HTERT RPE-1 (cell line): ENCODE measurements around the gene ABHD12.

Source experiments
- in situ Hi-C: fragments of 300-500 bp; cut with MboI; formaldehyde crosslinking; loops from 4 replicates; pipeline ENCODE4 v1.14.3; 2020; ENCODE audit warnings: low sequenced_read_pairs

The ABHD12 gene

DNA sequence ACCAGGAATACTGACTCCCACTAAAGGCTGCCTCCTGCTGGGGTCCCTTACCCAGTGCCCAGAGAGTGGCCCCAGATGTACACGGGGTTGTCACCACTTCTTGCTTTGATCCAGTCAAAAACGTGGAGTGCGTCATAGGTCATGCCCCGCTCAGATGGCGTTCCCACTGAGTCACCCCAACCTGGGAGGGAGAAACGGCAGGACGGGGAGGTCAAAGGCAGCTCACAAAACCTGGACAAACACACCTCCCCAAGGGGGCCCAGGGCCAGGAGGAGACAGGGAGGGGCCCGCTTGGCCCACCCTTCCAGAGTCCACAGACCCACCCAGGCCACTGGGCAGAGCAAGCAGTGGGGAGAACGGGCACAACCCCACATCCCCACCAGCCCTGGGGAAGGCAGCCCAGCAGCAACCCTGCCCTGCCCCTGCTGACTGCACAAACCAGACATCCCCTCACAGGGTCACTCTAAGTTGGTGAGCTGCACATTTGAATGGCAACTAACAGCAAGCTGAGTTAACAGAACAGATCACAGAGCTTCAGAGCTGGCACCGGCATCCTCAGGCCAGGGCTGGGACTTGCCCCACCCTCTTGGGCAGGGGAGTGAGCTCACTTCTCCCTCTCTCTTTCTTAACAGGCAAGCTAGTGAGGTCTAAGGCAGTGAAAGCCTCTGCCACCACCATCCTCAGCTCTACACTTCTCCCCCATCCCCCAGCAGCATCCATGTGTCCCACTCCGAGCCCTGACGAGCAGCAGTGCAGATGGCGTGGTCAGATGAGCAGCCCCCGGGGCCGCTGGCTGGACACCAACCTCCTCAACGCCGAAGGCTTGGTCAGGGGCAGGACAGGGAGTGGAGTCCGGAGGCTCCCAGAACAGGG, 81.0 kb downstream of the ABHD12 start:
- in situ Hi-C loops: no loop called here

DNA sequence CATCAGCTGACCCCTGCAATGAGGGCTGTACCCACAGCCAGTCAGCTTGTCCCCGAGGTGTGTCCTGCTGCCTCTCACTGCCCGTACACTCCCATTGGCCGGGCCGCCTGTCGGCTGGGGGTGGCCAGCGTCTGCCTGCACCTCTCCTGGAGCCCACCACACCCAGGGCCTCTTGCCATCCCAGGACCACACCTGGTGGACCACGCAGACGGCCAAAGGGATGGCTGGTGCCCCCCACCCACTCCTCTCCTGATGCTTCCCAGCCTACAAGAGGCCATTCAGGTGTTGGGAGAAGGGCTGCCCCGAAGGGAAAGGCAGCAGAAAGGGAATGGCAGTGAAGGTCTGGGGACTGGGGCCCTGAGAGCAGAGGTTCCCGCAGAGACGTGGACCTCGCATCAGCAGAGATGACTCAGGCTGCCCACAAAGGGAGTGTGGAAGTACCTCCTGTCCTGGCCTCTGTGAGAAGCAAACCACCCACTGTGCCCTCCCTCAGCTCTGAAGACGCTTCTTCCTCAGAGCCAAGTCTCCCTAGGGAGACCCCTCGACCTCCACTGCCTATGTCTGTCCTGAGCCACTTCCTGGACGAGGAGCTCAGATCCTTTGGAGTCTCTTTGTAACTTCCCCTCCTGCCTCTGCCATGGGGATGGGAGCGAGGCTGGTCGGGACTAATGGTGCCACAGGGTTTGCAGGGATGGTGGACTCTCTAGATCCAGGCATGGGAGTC, 81.8 kb downstream of the ABHD12 start:
- in situ Hi-C loops: no loop called here

- in situ Hi-C loops: no loop called here
Measured at GRCh38 chr20:25308083-25308491, 82.5 kb downstream of the ABHD12 start.

DNA sequence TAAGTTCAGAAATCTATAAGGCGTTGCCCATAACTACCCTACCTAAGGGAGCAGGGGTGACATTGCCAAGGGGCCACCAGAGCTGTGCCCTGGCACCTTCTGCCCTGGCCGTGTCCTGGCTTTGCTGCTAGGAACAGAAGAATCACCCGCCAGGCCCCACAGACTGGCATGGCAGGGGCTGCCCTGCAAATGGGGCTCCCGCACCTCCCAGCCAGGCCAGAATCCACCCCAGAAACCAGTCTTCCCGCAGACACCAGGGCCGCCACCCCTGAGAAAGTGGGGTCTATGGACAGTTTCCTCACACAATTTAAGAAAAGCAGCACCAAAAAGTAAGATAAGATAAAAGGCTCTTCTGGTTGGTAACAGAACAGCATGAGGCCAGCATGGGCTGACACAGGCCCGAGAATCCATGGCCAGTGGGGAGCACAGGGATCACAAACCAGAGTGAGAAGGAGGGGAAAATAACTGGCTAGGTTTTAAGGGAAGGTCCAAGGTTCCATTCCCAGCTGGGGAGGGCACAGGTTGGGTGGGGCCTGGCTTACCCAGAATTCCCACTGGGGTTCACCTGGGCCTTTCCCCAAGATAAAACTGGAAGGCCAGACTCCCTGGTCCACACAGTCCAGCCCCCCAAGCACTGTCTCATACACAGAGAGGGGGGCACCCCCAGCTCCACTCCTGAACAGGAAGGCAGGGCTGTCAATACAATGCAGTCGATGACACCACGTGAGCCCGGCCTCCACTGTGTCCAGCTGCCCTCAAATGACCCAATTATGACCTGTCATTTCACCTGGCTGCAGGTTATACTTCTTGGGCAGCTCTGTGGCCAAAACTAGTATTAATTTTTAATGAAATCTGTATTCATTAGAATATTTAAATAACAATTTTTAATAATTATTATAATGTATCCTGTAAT, 83.4 kb downstream of the ABHD12 start:
- in situ Hi-C loops: no loop called here

DNA sequence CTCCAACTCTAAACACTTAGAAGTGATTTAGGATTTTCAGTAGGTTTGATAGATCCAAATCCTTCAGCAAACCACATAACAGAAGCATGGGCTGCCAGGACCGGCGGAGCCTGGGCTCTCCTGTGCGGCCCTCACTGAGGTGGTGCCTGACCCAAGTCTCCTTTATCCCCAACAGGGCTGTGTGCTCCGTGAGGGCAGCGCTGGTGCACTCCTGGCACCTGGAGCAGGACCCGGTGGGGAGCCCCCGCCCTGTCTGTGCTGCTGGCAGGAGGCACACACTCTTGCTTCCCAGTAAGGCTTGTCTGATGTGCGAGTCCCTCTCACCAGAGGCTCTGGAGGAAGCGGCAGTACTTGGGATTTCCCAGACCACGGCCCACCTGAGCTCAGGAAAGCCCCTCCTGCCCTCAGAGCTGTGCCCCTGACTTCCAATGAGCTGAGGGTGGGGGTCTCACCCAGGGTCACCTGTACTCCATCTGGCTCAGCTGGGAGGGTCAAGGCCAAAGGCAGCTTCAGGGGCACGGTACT, 86.5 kb downstream of the ABHD12 start:
- in situ Hi-C loops: no loop called here

- in situ Hi-C loops: no loop called here
Measured at GRCh38 chr20:25303292-25304024, 87.2 kb downstream of the ABHD12 start.

- in situ Hi-C loops: no loop called here
Measured at GRCh38 chr20:25302596-25302995, 88.0 kb downstream of the ABHD12 start.

- in situ Hi-C loops: no loop called here
Measured at GRCh38 chr20:25301357-25301920, 89.2 kb downstream of the ABHD12 start.

DNA sequence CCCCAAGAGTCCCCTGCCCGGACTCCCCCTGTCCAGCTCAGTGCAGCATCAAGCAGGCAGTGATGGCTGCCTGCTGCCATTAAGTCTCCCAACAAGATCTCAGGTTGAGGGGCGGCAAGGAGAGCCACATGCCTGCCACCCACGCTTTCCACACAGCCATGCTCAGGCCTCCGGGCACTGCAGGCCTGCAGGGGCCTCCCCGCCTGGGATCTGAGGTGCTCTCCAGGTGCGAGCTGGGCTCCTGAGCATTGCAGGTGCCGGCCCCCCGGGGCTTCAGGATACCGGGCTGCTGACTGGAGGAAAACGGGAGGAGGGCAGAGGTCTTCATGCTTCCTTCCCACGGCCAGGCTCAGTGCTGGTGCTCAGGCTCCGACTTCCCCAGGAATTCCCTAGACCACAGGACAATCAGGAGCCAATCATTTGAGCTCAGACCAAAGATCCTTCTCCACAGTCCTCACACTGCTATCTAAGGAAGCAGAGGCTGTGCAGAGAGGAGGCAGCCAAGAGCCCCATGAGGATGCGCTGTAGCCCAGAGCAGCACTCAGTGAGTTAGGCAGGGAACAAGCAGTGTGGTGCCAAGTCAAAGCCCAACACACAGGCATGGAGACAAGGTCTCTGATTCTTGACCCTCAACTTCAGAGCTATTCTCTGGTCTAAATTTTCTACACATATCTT, 90.0 kb downstream of the ABHD12 start:
- in situ Hi-C loops: no loop called here

DNA sequence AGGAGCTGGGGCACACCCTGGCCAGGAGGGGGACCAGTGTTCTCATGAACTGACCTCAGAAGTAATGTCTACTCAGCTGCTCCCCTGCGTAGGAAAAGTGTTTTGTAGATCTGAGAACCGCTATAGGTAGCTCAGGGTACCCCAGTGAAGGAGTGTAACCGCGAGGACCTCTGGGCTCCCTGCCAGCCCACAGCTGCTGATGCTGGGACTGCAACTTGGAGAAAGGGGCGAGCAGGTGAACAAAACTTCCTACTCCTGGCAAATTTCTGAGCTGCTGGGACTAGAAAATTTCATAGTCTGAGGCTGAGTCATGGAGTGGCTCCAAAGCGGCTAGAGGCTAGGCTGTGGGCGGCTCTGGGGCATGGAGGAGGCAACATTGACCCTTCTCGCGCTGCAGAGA, 90.8 kb downstream of the ABHD12 start:
- in situ Hi-C loops: no loop called here

DNA sequence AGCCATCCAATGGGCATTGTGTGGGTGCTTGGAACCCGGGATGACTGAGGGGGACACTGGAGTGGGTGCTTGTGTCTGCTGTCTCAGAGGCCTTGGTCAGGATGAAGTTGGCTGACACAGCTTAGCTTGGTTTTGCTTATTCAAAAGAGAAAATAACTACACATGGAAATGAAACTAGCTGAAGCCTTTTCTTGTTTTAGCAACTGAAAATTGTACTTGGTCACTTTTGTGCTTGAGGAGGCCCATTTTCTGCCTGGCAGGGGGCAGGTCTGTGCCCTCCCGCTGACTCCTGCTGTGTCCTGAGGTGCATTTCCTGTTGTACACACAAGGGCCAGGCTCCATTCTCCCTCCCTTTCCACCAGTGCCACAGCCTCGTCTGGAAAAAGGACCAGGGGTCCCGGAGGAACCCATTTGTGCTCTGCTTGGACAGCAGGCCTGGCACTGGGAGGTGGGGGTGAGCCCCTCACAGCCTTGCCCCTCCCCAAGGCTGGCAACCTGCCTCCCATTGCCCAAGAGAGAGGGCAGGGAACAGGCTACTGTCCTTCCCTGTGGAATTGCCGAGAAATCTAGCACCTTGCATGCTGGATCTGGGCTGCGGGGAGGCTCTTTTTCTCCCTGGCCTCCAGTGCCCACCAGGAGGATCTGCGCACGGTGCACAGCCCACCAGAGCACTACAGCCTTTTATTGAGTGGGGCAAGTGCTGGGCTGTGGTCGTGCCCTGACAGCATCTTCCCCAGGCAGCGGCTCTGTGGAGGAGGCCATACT, 93.3 kb downstream of the ABHD12 start:
- in situ Hi-C loops: no loop called here

GRCh38 chr20:25296094-25297093, 94.2 kb downstream of the ABHD12 start:
- in situ Hi-C loops: no loop called here

DNA sequence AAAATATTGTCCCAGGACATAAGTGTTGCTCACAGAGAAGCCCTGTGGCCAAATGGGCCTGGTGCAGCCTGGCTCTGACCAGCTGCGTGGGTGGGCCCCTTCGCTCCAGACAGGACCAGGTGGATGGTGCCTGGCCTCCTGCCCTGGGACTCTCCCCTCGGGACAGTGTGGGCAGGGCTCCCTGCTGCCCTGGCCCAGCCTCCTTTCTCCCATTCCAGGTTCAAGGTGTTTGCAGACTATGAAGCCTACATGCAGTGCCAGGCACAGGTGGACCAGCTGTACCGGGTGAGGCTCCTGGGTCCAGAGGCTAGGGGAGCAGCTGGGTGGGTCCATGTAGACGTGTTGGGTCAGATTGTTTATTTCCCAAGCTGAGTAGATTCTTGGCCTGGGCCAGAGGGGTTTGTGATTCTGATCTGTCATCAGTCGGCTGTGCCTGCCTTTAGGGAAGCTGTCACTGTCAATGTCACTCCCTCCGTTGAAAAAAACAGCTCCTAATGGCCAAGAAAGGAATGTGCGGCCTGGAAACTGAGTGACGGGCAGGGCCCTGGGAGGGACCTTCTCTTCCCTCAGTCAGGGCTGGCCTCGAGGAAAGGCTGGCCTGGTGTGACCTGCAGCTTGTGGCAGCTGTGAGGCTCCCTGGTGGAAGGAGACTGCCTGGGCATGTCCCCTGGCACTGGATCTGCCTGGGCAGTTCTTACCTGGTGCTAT, 95.1 kb downstream of the ABHD12 start:
- in situ Hi-C loops: no loop called here

DNA sequence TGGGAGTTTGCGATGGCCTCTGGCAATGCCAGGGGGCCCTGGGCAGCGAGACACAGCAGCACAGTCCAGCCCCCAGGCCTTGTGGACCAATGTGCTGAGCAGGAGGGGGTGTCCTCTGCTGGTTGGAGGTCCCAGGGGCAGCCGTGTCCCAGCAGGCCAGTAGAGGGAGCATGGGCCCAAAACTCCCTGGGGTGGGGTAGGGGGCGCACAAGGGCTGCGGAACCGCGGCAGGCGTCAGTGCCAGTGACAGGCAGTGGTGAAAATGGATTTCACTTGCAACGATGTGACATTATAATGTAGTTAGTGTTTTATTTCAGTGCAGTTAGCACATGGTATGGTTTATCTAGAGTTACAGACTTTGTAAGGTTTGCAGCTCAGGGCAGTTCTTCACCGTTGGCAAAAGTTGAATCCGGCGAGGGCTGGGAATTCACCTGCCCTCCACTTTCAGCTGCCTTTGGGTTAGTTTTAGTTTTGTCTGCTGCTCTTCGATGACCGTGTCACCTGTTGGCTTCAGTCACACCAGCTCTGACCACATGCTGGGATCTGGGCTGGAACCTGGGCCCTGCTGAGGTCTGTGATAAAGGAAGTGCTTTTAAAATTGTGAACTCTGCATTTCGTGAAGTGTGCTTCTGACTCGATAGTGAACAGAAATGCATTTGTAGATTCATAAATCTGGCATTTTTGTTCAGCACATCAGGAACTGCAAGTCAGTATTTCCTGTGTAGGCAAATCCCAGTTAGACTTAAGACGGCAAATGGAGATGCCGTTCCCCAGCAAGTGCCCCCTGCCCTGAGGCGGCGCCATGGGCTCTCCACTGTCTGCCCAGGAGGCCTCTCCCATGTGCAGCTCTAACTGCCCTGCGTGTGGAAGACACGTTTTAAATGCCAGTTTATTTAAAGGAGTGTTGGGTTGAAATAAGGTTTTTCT, 95.9 kb downstream of the ABHD12 start:
- in situ Hi-C loops: no loop called here

GRCh38 chr20:25293910-25294458, 96.7 kb downstream of the ABHD12 start:
- in situ Hi-C loops: no loop called here
